Measurements from ENCODE around the gene TNS1.

Gene TNS1

GRCh38 chr2:217877866-217878265 lies 124.9 kb downstream of the TNS1 start:
- no peak for DNase-seq
- in situ Hi-C loops (cut with HindIII; ENCODE audit: low pct_ligation_motif_present, low pct_unique_long_range_greater_than_20kb, low sequenced_read_pairs) = no loop called here

DNA sequence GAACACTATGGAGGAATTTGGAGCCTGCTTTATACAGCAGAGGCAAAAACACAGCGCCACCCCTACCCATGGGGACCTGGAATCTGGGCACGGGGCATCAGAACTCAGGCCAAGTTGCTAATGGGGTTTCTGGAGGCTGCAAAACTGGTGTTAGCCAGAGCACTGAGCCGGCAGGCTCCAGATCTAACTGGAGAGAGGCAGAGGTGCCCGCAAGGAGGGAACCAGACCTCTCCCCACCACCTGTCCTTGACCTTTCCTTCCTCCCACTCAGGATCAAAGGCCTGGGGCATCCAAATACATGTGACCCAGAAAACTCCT lies 126.6 kb downstream of the TNS1 start:
- in situ Hi-C loops (cut with HindIII; ENCODE audit: low pct_ligation_motif_present, low pct_unique_long_range_greater_than_20kb, low sequenced_read_pairs) = no loop called here
- no peak for DNase-seq

DNA sequence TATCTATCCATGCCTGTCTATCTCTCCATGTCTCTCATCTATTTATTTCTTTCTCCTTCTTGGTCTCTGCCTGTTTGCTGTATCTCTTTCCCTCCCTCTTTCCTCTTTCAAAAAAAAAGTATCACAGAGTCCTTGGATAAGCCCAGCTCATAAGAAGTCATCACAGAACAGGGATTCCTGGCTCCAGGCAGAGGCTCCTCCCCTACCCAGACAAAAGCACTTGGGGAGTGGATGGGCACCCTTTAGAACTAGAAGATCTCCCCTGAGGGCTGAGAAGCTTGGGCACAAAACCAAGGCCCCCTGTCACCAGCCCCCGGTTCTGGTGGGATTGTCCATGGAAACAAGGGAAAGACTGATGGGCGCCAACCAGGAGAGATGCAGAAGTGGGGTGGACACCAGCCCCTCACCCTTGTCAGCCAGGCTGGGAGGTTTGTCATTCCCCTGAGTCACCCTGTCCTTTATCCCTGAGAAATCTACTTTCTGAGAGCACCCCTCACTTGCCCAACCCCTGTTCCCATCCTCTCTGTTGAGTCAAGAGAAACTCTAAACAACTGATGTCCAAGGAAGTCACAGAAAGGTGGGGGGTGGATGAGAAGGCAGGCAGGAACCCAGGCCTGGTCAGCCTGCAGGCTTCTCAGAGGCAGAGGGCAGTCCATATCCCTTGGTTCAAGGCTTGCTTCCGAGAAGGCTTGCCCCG lies 127.1 kb downstream of the TNS1 start:
- DNase-seq = no peak
- in situ Hi-C loops (cut with HindIII; ENCODE audit: low pct_ligation_motif_present, low pct_unique_long_range_greater_than_20kb, low sequenced_read_pairs) = no loop called here

DNA sequence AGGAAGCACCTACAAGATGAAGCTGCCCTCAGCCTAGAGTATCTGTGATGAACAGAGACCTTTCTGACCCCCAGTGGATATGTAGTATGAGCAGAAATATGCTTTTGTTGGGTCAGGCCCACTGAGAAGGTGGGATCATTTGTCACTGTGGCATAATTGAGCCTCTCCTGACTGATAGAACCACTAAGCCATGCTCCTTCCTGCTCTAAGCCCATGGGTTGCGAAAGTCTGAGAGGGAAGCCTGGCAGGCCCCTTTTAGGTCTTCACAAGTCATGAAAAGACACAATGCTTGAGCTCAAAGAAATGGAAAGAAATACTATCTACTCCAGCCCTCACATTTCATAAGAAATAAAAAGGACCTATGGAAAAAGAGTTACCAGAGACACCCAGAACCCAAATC lies 127.7 kb downstream of the TNS1 start:
- in situ Hi-C loops (cut with HindIII; ENCODE audit: low pct_ligation_motif_present, low pct_unique_long_range_greater_than_20kb, low sequenced_read_pairs) = no loop called here
- DNase-seq = no peak

GRCh38 chr2:217873371-217873770 lies 129.4 kb downstream of the TNS1 start:
- DNase-seq = no peak
- in situ Hi-C loops (cut with HindIII; ENCODE audit: low pct_ligation_motif_present, low pct_unique_long_range_greater_than_20kb, low sequenced_read_pairs) = no loop called here

DNA sequence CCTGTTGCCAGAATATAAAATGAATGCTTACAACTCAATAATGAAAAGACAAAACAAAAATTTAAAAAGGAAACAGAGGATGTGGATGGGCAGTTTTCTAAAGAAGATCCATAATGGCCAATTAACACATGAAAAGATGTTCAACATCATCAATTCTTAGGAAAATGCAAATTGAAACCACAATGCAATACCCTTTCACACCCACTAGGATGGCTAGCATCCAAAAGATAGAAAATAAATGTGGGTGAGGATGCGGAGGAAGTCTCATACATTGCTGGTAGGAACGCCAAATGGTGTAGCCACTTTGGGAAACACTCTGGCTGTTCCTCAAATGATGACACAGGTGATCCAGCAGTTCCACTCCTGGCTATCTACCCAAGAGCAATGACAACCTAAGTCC lies 130.5 kb downstream of the TNS1 start:
- in situ Hi-C loops (cut with HindIII; ENCODE audit: low pct_ligation_motif_present, low pct_unique_long_range_greater_than_20kb, low sequenced_read_pairs) = no loop called here

GRCh38 chr2:217870528-217871011 lies 132.2 kb downstream of the TNS1 start:
- DNase-seq = no peak
- in situ Hi-C loops (cut with HindIII; ENCODE audit: low pct_ligation_motif_present, low pct_unique_long_range_greater_than_20kb, low sequenced_read_pairs) = no loop called here

More for the DNA sequence above, 130.5 kb downstream of the TNS1 start:
- DNase-seq = no peak

GRCh38 chr2:217868911-217869334 lies 133.9 kb downstream of the TNS1 start:
- in situ Hi-C loops (cut with HindIII; ENCODE audit: low pct_ligation_motif_present, low pct_unique_long_range_greater_than_20kb, low sequenced_read_pairs) = no loop called here
- DNase-seq = no peak

DNA sequence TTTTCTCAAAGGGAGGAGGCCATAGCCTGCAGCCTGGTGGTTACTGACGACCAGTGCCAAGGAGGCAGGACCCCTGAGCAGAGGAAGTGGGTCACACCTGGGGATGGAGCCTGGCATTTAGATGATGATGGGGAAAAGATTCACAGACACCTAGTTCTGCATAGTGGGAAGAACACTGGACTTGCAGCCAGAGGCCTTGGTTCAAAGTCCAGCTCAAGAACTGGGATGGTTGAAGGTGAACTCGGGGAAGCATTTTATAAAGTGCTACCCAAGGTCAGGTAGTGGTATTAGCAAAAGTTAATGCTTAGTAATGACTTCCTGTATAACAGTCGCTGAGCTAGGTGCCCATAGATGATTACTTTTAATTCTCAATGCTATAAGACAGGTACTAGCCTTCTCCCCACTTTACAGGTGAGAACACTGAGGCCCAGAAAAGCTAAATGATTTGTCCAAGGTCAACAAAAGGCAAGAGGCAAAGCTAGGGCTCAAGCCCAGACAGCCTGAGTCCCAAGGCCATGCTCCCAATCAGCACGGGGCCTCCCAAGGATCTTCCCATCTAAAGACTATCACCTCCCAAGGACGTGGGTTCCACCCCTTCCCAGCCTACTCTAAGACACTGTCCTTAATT lies 134.4 kb downstream of the TNS1 start:
- no peak for DNase-seq
- in situ Hi-C loops (cut with HindIII; ENCODE audit: low pct_ligation_motif_present, low pct_unique_long_range_greater_than_20kb, low sequenced_read_pairs) = no loop called here

- DNase-seq = no peak
- in situ Hi-C loops (cut with HindIII; ENCODE audit: low pct_ligation_motif_present, low pct_unique_long_range_greater_than_20kb, low sequenced_read_pairs) = no loop called here
Measured at GRCh38 chr2:217866457-217866856, 136.3 kb downstream of the TNS1 start.

GRCh38 chr2:217864963-217865772 lies 137.6 kb downstream of the TNS1 start:
- in situ Hi-C loops (cut with HindIII; ENCODE audit: low pct_ligation_motif_present, low pct_unique_long_range_greater_than_20kb, low sequenced_read_pairs) = no loop called here
- DNase-seq = no peak

DNA sequence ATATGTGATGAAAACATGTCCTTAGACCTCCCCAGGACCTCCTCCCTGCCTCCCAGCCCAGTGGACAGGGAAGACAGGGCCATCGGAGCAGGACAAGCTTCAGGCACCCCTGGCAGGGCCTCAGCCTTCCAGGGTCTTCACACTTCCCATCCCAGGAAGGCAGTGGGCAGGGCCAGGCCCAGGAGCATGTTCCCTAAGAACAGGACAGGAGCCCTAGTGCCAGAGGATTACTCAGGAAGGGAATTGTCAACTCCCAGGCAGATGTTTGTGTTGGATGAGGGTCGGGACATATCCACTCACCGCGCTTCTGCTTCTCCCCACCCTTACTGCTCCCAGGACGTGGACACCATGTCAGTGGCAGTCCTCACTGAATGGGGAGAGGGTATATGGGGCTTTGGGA lies 138.9 kb downstream of the TNS1 start:
- in situ Hi-C loops (cut with HindIII; ENCODE audit: low pct_ligation_motif_present, low pct_unique_long_range_greater_than_20kb, low sequenced_read_pairs) = no loop called here

DNA sequence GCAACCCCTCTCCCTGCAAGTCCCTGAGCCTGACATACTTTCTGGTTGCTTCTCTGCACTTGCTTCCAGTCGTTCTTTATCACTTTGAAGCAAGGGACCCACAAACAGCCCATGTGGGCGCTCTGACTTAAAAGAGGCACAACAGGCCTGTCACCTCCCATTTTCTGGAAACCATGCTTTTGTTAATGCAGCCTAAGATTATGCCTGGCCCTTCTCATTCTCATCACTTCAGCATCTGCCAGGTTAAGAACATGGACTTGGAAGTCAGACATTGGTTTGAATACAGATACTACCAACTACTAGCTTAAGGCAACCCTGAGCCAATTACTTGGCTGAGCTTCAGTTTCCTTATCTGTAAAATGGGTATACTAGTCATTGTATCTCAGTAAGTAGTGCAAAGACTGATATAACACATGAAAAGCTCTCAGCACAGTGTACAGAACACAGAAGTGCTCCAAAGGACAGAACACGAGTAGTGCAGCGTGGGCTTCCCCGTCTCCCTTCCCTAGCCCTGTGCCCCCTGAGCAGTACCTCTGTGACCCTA lies 141.4 kb downstream of the TNS1 start:
- DNase-seq = no peak
- in situ Hi-C loops (cut with HindIII; ENCODE audit: low pct_ligation_motif_present, low pct_unique_long_range_greater_than_20kb, low sequenced_read_pairs) = no loop called here

More for the DNA sequence above, 138.9 kb downstream of the TNS1 start:
- DNase-seq = no peak

GRCh38 chr2:217859926-217860325 lies 142.9 kb downstream of the TNS1 start:
- in situ Hi-C loops (cut with HindIII; ENCODE audit: low pct_ligation_motif_present, low pct_unique_long_range_greater_than_20kb, low sequenced_read_pairs) = no loop called here

GRCh38 chr2:217858519-217859491 lies 144.0 kb downstream of the TNS1 start:
- in situ Hi-C loops (cut with HindIII; ENCODE audit: low pct_ligation_motif_present, low pct_unique_long_range_greater_than_20kb, low sequenced_read_pairs) = no loop called here
- DNase-seq = no peak

More at GRCh38 chr2:217859926-217860325, 142.9 kb downstream of the TNS1 start:
- DNase-seq = no peak

DNA sequence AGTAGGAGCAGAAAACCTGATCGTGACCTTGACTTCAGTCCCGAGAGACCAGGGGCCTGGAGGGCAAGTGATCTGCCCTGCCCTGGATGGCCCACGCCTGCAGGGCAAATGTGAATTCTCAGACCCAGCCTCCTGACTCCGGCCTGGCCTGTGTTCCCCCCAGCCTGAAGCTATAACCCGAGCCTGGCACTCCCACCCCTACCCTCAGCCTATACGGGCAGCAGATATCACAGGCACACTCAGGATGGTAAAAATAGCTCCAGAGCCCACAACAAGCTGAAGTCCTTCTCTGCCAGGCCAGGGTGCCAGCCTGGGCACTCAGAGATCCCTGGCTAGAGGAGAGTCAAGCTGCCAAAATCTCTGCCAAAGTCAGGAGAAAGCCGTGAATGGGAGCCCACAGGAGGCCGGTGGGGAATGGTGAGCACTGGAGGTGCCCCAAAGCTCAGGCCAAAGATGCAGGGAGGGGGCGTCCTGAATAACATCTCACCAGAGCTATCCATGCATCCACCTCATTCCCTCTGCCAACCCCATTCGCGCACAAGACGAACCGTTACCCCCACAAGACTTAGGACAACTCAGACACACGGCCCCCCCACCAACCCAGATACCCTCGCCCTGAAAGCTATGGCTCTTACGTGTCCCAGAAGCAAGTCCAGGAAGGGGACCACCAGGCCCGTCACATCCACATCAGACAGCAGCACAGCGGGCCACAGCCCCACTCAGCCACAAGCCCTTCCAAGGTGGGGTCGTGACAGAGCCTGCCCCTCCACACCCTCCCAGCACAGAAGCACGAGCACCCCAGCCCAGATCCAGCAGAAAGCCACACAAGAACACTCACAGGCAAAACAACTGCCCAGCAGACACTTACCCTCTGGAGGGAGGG lies 144.9 kb downstream of the TNS1 start:
- no peak for DNase-seq
- in situ Hi-C loops (cut with HindIII; ENCODE audit: low pct_ligation_motif_present, low pct_unique_long_range_greater_than_20kb, low sequenced_read_pairs) = no loop called here

- in situ Hi-C loops (cut with HindIII; ENCODE audit: low pct_ligation_motif_present, low pct_unique_long_range_greater_than_20kb, low sequenced_read_pairs) = no loop called here
- DNase-seq = no peak
Measured at GRCh38 chr2:217856871-217857270, 145.9 kb downstream of the TNS1 start.
